AG10803 (cell line): ENCODE results near the gene PTGS2.

ENCODE experiments used
- DNase-seq: peaks from one replicate; pipeline ENCODE4 v3.0.0; 2010; ENCODE audit warnings: low read depth
- H3K4me3 ChIP-seq: 2 replicates; pipeline ENCODE4 v1.5.1; 2011; ENCODE audit warnings: mild to moderate bottlenecking, low read length, control low read depth
- CTCF ChIP-seq: conservative IDR thresholded peaks from 2 replicates; pipeline ENCODE4 v1.5.1; 2011; ENCODE audit warnings: mild to moderate bottlenecking, low read length, control low read depth, inconsistent platforms

Gene PTGS2

GRCh38 chr1:186681801-186682200 is 1.6 kb upstream of the PTGS2 start:
- peak overlapping the region; percentile 72 for H3K4me3 ChIP-seq
- TF ChIP-seq CTCF = no peak
- DNase-seq = peak; percentile 60

- peak; percentile 10 for DNase-seq
- no peak for TF ChIP-seq CTCF
- peak overlapping the region; percentile 72 for H3K4me3 ChIP-seq
These were observed 898 bp upstream of the PTGS2 start for GRCh38 chr1:186681121-186681520.

GRCh38 chr1:186679924-186680244 is 339 bp downstream of the PTGS2 start:
- DNase-seq = no peak
- H3K4me3 ChIP-seq = peak overlapping the region; percentile 72
- TF ChIP-seq CTCF = no peak

GRCh38 chr1:186678155-186678554 is 2.1 kb downstream of the PTGS2 start:
- H3K4me3 ChIP-seq = no peak overlapping the region

GRCh38 chr1:186672596-186672995 is 7.6 kb downstream of the PTGS2 start:
- no peak overlapping the region for H3K4me3 ChIP-seq
- DNase-seq = no peak
- TF ChIP-seq CTCF = no peak

More at GRCh38 chr1:186678155-186678554, 2.1 kb downstream of the PTGS2 start:
- TF ChIP-seq CTCF = no peak
- DNase-seq = no peak

GRCh38 chr1:186672131-186672530 is 8.1 kb downstream of the PTGS2 start:
- no peak for DNase-seq
- TF ChIP-seq CTCF = no peak
- no peak overlapping the region for H3K4me3 ChIP-seq

GRCh38 chr1:186671136-186671825 is 8.9 kb downstream of the PTGS2 start:
- no peak overlapping the region for H3K4me3 ChIP-seq
- DNase-seq = no peak
- TF ChIP-seq CTCF = no peak
